ENCODE results near the gene CHD9. TPM values are rescaled to one million over a fixed set of nuclear protein-coding genes. Genes with fewer than 3 reads are reported as not detected.

Gene CHD9
- total and polyA plus RNA-seq, 9 of the 15 experiments (the other 6 are each of a cell fraction or from before 2014, with no cell fraction given), result 29.0 to 69.3 (median 40.6) TPM

DNA sequence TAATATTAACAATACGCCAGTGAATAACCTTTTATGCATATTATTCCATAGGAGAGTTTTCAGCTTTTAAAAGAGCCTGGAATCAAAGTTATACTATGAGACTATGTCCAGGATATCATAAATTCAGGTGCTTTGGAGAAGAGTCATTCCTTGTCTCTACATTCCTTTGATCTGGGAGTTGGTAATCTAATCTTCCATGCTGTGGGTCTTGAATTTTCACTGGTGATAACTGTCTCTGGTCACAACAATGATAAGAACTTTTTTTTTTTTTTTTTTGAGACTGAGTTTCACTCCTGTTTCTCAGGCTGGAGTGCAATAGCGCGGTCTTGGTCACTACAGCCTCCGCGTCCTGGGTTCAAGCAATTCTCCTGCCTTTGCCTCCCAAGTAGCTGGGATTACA is 50.8 kb downstream of the CHD9 start (continued):
- TF ChIP-seq, protein P1, sequence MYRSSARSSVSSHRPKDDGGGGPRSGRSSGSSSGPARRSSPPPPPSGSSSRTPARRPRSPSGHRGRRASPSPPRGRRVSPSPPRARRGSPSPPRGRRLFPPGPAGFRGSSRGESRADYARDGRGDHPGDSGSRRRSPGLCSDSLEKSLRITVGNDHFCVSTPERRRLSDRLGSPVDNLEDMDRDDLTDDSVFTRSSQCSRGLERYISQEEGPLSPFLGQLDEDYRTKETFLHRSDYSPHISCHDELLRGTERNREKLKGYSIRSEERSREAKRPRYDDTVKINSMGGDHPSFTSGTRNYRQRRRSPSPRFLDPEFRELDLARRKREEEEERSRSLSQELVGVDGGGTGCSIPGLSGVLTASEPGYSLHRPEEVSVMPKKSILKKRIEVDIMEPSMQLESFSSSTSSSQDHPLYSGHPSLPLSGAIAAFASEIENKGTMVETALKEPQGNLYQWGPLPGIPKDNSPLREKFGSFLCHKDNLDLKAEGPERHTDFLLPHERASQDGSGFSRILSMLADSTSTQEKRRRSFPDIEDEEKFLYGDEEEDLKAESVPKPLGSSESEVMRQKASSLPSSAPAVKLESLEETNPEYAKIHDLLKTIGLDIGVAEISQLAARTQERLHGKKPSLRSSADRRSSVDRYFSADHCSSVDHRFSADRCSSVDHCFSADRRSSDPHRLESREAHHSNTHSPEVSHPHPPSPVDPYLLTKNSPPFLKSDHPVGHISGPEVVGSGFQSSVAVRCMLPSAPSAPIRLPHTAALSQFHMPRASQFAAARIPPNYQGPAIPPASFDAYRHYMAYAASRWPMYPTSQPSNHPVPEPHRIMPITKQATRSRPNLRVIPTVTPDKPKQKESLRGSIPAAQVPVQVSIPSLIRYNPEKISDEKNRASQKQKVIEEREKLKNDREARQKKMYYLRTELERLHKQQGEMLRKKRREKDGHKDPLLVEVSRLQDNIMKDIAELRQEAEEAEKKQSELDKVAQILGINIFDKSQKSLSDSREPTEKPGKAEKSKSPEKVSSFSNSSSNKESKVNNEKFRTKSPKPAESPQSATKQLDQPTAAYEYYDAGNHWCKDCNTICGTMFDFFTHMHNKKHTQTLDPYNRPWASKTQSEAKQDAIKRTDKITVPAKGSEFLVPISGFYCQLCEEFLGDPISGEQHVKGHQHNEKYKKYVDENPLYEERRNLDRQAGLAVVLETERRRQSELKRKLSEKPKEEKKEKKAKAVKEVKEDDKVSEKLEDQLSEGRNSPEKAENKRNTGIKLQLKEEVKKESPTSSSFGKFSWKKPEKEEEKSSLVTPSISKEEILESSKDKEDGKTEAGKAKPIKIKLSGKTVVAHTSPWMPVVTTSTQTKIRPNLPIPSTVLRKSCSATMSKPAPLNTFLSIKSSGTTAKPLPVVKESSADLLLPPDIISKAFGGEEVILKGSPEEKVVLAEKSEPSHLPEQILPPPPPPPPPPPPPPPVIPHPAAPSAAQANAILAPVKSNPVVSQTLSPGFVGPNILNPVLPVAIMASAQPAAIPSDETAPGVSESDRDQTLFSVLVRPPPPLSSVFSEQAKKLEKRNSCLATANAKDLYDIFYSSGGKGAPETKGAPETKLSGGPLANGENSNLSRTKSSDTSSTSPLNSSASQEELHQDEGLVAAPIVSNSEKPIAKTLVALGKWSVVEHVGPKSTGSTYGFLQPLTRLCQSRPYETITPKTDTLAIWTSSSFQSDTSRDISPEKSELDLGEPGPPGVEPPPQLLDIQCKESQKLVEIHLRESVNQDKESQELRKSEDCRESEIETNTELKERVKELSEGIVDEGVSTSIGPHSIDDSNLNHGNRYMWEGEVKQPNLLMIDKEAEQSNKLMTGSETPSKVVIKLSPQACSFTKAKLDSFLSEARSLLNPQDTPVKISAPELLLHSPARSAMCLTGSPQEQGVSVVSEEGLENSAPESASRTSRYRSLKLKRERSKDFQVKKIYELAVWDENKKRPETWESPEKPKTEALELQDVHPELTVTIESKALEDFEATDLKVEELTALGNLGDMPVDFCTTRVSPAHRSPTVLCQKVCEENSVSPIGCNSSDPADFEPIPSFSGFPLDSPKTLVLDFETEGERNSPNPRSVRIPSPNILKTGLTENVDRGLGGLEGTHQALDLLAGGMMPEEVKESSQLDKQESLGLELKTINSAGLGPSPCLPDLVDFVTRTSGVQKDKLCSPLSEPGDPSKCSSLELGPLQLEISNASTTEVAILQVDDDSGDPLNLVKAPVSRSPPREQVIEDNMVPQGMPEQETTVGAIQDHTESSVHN (IDR thresholded peaks at IDR 0.05; ENCODE audit: borderline replicate concordance in 1 of 2, low read depth in 1 of 2), result no peak
- TF ChIP-seq, protein P2, sequence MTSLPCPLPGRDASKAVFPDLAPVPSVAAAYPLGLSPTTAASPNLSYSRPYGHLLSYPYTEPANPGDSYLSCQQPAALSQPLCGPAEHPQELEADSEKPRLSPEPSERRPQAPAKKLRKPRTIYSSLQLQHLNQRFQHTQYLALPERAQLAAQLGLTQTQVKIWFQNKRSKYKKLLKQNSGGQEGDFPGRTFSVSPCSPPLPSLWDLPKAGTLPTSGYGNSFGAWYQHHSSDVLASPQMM (CRISPR knock-in tag; IDR thresholded peaks at IDR 0.05), result no peak
- TF ChIP-seq LEF1 (IDR thresholded peaks at IDR 0.05), result peak; percentile 31; the same call in 1 of the 2 replicates
- TF ChIP-seq, protein P3, sequence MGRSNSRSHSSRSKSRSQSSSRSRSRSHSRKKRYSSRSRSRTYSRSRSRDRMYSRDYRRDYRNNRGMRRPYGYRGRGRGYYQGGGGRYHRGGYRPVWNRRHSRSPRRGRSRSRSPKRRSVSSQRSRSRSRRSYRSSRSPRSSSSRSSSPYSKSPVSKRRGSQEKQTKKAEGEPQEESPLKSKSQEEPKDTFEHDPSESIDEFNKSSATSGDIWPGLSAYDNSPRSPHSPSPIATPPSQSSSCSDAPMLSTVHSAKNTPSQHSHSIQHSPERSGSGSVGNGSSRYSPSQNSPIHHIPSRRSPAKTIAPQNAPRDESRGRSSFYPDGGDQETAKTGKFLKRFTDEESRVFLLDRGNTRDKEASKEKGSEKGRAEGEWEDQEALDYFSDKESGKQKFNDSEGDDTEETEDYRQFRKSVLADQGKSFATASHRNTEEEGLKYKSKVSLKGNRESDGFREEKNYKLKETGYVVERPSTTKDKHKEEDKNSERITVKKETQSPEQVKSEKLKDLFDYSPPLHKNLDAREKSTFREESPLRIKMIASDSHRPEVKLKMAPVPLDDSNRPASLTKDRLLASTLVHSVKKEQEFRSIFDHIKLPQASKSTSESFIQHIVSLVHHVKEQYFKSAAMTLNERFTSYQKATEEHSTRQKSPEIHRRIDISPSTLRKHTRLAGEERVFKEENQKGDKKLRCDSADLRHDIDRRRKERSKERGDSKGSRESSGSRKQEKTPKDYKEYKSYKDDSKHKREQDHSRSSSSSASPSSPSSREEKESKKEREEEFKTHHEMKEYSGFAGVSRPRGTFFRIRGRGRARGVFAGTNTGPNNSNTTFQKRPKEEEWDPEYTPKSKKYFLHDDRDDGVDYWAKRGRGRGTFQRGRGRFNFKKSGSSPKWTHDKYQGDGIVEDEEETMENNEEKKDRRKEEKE (IDR thresholded peaks at IDR 0.05; ENCODE audit: borderline replicate concordance in 1 of 2, control insufficient read depth in 1 of 2, low read depth in 2 of 2, low read length in 1 of 2), result no peak
- no peak for TF ChIP-seq KLF13 (tag; IDR thresholded peaks at IDR 0.05; ENCODE audit: borderline replicate concordance, low read depth)
- TF ChIP-seq, protein P4, sequence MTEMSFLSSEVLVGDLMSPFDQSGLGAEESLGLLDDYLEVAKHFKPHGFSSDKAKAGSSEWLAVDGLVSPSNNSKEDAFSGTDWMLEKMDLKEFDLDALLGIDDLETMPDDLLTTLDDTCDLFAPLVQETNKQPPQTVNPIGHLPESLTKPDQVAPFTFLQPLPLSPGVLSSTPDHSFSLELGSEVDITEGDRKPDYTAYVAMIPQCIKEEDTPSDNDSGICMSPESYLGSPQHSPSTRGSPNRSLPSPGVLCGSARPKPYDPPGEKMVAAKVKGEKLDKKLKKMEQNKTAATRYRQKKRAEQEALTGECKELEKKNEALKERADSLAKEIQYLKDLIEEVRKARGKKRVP (CRISPR knock-in tag; IDR thresholded peaks at IDR 0.05), result no peak
- TF ChIP-seq ZNF384 (IDR thresholded peaks at IDR 0.05; ENCODE audit: low read depth, low read length), result 0 out of 2 replicates have a peak, but pooled peaks have one; percentile 29
- TF ChIP-seq NR3C1 (CRISPR knock-in tag; IDR thresholded peaks at IDR 0.05), result no peak
- TF ChIP-seq, protein P5, sequence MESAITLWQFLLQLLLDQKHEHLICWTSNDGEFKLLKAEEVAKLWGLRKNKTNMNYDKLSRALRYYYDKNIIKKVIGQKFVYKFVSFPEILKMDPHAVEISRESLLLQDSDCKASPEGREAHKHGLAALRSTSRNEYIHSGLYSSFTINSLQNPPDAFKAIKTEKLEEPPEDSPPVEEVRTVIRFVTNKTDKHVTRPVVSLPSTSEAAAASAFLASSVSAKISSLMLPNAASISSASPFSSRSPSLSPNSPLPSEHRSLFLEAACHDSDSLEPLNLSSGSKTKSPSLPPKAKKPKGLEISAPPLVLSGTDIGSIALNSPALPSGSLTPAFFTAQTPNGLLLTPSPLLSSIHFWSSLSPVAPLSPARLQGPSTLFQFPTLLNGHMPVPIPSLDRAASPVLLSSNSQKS (CRISPR knock-in tag; IDR thresholded peaks at IDR 0.05), result no peak
- TF ChIP-seq IRF2 (CRISPR knock-in tag; IDR thresholded peaks at IDR 0.05), result no peak
- no peak for TF ChIP-seq ETV1 (tag; conservative IDR thresholded peaks at IDR 0.05; ENCODE audit: low read depth)
- TF ChIP-seq, protein P6, sequence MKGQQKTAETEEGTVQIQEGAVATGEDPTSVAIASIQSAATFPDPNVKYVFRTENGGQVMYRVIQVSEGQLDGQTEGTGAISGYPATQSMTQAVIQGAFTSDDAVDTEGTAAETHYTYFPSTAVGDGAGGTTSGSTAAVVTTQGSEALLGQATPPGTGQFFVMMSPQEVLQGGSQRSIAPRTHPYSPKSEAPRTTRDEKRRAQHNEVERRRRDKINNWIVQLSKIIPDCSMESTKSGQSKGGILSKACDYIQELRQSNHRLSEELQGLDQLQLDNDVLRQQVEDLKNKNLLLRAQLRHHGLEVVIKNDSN (CRISPR knock-in tag; IDR thresholded peaks at IDR 0.05), result no peak
